Amniotic stem cell (primary cell): ENCODE measurements around the gene TRAPPC3L.
A peak's percentile ranks its signal among the peaks of the same experiment; 100 is the strongest.
"Not testable (repeated sequence)": the region's sequence is repeated elsewhere in the genome, so short reads cannot be mapped to it uniquely, and the experiment has no call there.

Experiments
- DNase-seq: peaks from one replicate; lab custom pipeline; 2025; lab: John Stamatoyannopoulos, UW

TRAPPC3L gene

GRCh38 chr6:116513224-116513875 is 32.1 kb downstream of the TRAPPC3L start:
- DNase-seq = no peak

DNA sequence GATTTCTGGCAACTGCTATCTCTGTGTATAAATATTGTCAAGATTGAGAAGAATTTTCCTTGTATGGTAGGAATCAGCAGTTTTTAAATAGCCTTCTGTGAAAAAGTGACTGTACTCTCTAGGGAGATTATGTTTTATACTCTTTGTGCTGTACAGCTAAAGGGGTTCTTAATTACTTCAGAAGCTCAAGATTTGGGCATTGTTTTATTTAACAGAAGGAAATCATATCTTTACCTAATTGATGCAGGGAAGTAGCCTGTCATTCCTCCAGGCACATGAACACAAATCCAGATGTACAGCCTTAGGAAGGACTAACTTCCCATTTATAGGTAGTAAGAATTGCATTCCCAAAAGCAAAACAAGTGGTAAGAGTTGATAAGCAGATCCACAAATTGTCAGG is 32.8 kb downstream of the TRAPPC3L start:
- no peak for DNase-seq

DNA sequence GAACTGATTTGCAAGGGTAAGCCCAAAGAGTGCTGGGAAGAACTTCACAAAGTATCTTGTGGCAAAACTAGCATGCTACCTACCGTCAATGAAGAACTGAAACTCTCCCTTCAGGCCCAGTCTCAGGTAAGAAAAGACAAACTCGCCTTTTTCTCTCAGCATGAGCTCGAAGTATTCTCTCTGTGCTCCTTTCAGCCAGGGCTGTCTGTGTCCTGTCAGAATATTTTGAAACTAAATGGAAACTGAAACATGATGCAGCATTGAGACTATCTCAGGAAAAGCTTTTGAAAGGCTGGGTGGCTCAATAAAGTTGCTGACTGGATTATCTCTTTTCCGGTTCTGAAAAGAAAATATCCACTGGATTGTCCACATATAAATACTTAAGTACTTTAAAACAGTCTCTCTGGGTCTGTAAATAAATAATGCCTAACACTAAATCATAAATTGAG is 33.3 kb downstream of the TRAPPC3L start:
- no peak for DNase-seq

- peak; percentile 80 for DNase-seq
Observed at GRCh38 chr6:116511424-116512110, 33.9 kb downstream of the TRAPPC3L start, which contains the start of gene CALHM5. CALHM5 (plus strand) TSS chr6:116511639; CDS start chr6:116511697, 58 bp downstream.

DNA sequence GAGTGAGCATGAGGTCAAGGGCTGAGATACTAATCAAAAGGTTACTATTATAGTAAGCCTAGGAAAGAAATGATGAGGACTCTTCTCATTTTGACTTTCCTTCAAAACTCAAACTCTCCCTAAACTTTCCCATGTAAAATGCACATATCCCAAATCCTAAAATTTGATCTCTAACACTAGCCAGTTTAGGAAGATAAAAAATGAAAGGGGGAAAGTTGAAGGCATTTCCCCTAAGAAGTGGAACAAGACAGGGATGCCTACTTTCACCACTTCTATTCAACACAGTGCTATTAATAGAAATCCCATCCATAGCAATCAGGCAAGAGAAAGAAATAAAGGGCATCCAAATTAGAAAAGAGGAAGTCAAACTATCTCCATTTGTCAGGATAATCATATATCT is 37.0 kb downstream of the TRAPPC3L start:
- DNase-seq = no peak

DNA sequence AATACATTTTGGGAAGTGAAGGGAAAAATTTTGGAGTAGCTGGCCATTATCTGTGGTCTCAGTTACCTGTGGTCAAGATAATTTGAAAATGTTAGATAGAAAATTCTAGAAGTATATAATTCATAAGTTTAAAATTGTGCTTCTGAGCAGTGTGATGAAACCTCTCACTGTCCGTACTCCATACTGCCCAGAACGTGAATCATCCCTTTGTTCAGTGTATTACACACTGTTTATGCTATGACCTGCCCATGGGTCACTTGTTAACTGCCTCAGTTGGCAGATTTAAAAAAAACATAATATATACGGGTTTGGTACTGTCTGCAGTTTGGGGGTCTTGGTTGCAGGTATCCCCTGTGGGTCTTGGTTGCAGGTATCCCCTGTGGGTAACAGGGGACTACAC is 38.2 kb downstream of the TRAPPC3L start:
- DNase-seq = no peak

- DNase-seq = no peak
Observed at GRCh38 chr6:116500969-116501433, 44.5 kb downstream of the TRAPPC3L start.

DNA sequence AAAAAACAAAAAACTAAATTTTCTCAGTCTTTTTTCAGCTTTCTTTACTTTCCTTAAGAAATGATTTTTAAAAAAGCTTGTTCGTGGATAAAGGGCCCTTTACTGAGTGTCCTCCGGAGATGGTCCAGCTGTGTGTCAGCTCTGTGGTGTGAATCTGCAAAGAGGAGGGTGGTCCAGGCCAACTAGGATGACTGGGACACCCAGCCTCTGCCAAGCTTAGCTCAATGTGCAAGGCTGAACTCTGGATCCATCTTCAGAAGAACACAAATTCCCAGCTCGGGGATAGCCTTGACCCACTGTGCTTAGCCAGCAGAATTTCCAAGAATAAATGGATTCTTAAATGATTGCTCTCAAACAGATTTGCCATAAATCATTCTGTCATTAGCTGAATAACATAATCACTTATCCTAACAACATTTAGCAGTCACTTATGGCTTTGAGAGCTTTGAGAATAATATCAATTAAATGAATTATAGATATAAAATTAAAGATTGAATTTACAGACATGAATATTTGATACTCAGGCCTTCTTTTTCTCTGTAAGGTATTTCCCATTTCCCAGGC is 48.3 kb downstream of the TRAPPC3L start:
- DNase-seq = no peak

- not testable (repeated sequence) for DNase-seq
Observed at GRCh38 chr6:116495161-116495560, 50.3 kb downstream of the TRAPPC3L start.

- DNase-seq = no peak
Observed at GRCh38 chr6:116492331-116493067, 53.0 kb downstream of the TRAPPC3L start.

- DNase-seq = no peak
Observed at GRCh38 chr6:116491610-116492330, 53.7 kb downstream of the TRAPPC3L start.

- no peak for DNase-seq
Observed at GRCh38 chr6:116485559-116486184, 59.8 kb downstream of the TRAPPC3L start.

GRCh38 chr6:116483616-116484015 is 61.9 kb downstream of the TRAPPC3L start:
- DNase-seq = no peak

DNA sequence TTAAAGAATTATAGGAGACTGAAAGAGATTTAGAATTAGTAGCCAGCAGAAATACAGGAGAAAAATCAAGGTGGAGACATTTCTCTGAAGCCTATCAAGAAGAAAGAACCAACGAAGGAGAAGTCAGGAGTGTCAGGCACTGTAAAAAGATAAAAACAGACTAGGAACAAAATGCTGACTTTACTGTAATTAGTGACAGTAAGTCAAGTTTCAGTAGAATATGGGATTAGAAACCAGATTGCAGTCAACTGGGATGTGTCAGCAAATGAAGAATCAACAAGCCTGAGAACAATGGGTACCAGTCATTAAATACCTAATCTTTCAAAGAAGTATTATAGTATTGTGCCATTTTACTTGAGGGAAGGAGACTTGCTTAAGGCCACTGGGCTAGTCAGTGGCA is 62.7 kb downstream of the TRAPPC3L start:
- DNase-seq = no peak

DNA sequence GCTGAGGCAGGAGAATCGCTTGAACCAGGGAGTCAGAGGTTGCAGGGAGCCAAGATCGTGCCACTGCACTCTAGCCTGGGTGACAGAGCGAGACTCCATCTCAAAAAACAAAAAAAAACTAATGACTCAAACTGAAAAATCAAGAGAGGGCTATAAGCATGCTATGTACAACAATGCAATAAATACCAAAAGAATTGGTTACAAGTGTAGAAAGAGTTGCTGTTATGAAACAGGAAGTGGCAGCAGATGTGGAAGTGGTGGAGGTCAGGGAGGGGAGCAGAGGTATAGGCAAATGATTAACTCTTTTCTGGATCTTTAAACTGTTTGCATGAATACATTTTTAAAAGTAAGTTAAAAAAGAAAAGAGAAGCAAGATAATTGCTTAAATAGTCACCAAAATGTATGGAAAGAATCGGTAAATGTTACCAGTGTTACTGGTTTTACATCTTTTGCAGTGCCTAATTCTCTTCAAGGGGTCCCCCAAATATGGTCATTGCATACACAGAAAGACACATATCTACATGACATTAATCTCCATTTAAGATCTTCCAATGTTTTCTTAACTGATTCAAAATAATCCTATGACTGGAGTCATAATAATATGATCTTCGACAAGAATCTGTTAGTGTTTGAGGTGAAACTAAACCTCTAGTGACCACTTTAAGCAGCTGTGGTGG is 69.3 kb downstream of the TRAPPC3L start:
- DNase-seq = no peak

DNA sequence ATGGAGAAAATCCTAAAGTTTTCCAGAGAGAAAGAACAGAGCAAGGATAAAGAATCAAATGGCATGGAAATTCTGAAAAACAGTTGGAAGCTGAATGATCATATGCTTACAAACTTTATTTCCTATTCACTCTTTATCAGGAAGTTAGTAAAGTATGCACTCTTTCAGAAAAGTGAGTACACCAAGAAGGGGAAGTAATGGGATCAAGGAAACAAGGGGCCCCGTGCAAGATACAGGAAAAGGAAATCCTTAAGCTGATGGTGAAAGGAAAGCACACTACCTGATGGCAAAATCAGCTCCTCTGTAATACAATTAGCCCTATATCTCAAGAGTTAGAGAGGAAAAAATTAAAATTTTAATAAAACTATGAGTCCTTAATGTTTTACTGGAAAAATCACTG is 70.3 kb downstream of the TRAPPC3L start:
- DNase-seq = no peak

DNA sequence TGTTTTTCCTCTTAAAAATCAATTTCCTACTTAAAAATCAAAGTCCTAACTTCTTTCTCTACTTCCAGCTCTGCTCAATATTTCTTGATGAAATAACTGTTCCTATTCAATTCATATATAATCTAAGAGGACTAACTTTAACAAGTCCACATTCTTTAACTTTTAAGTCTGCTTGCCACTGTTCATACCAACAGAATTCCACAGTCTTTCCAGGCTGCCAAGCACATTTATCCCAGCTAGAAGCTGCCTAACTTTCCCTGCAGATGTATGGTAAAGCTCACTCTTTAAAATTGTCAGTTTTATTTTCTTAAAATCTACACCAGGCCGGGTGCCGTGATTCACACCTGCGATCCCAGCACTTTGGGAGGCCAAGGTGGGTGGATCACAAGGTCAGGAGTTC is 72.8 kb downstream of the TRAPPC3L start:
- DNase-seq = no peak

DNA sequence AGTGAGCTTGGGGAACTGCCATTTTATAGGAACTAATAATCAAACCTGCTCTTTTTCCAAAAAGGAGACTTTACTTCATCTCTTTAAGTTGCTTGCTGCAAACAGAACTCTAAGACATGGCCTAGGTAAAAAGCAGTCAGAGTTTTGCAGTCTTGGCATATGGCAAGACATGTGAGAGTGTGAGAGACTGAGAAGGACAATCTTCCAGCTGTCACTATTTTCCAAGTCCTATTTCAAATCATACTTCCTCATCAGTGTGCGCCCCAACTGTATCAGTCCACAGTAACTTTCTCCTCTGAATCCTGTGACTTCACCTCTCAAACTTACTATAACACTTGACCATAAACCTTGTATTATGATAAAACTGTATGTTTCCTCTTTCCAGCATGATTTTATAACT is 74.0 kb downstream of the TRAPPC3L start:
- no peak for DNase-seq

- no peak for DNase-seq
Observed at GRCh38 chr6:116468293-116468692, 77.2 kb downstream of the TRAPPC3L start.

GRCh38 chr6:116467514-116467913 is 78.0 kb downstream of the TRAPPC3L start:
- no peak for DNase-seq

- no peak for DNase-seq
Observed at GRCh38 chr6:116467096-116467495, 78.4 kb downstream of the TRAPPC3L start.
